Prostate gland (tissue), 2 donors: ENCODE measurements around the gene STAG2. TPM values are rescaled to one million over a fixed set of nuclear protein-coding genes. Genes with fewer than 3 reads are reported as not detected.

Experiments used
- DNase-seq: peaks from one replicate; pipeline ENCODE4 v3.0.0-alpha.2; 2019; ENCODE audit warnings: low spot score
- H3K27ac ChIP-seq, 2 donors: fragments of 200-600 bp; sonication (generic); 2 replicates each; pipeline ENCODE4 v1.5.1; 2017 to 2019
- H3K27me3 ChIP-seq: fragments of 200-600 bp; sonication (generic); replicated peaks from 2 replicates; pipeline ENCODE4 v1.5.1; 2019; ENCODE audit not compliant: insufficient read depth
- H3K36me3 ChIP-seq, 2 donors: fragments of 200-600 bp; sonication (generic); 1 replicate in 1 of 2; 2 replicates in 1 of 2; pipeline versions ENCODE4 v1.5.1 to v1.8.1; 2017 to 2019
- H3K4me1 ChIP-seq: fragments of 200-600 bp; sonication (generic); replicated peaks from 2 replicates; pipeline ENCODE4 v1.5.1; 2019
- H3K4me3 ChIP-seq, 2 donors: fragments of 200-600 bp; sonication (generic); 2 replicates each; pipeline ENCODE4 v1.5.1; 2017 to 2019
- H3K9me3 ChIP-seq: fragments of 200-600 bp; sonication (generic); 2 replicates; pipeline ENCODE4 v1.5.1; 2017
- CTCF ChIP-seq, 4 experiments: fragments of 200-600 bp in 2 of 4; fragments of 450-650 bp in 2 of 4; sonication (generic) in 2 of 4; IDR thresholded peaks; 1 replicate in 3 of 4; 2 replicates in 1 of 4; pipeline ENCODE4 v1.5.1; 2016 to 2019; ENCODE audit warnings: antibody characterized with exemption in 4 of 4, mild to moderate bottlenecking in 2 of 4, moderate library complexity in 2 of 4
- POLR2A ChIP-seq: fragments of 450-650 bp; IDR thresholded peaks from one replicate; pipeline ENCODE4 v1.6.1; 2016; ENCODE audit warnings: antibody characterized with exemption, mild to moderate bottlenecking
- POLR2AphosphoS5 ChIP-seq: sonication (generic); formaldehyde crosslinking; IDR thresholded peaks from one replicate; pipeline ENCODE4 v1.6.1; 2017; ENCODE audit warnings: antibody characterized with exemption
- WGBS: methylation state at CpG from one replicate; pipeline ENCODE4 v1.1.5; 2018; 5-methylcytosine and 5-hydroxymethylcytosine counted together
- intact Hi-C: fragments of 100-400 bp; cut with DNase I; formaldehyde crosslinking; loops from one replicate; pipeline ENCODE4 v1.14.2; 2022
- total RNA-seq, 2 donors: library from RNA; depleted of rRNA; stranded (reverse); fragments of >200 nt; gene quantifications; one replicate each; pipeline ENCODE4 v1.1.0, GENCODE V29; 2016

Gene STAG2
- total RNA-seq, 2 donors from 2014 or later, result 32.6 to 51.2 TPM

GRCh38 chrX:123983240-123983639 is 21.7 kb downstream of the STAG2 start:
- intact Hi-C loops, result no loop called here
- no peaks in the 10 kb centered on the region for H3K9me3 ChIP-seq

GRCh38 chrX:123986377-123986776 is 24.9 kb downstream of the STAG2 start:
- no peak for DNase-seq

More at GRCh38 chrX:123983240-123983639, 21.7 kb downstream of the STAG2 start:
- Histone ChIP-seq H3K4me1 (no peaks in the 10 kb centered on the region), H3K27ac (no peak overlapping the region), H3K27me3 (no peaks in the 10 kb centered on the region), H3K4me3 (no peak overlapping the region), H3K36me3 (no peaks in the 10 kb centered on the region)
- DNase-seq, result no peak
- TF ChIP-seq POLR2A (no peak), CTCF (IDR thresholded peaks at IDR 0.05) (no peak), POLR2AphosphoS5 (no peak)
- 18% methylated on average over 3 of the region's 3 CpGs for WGBS

GRCh38 chrX:123988423-123989111 is 27.1 kb downstream of the STAG2 start:
- DNase-seq, result no peak
- intact Hi-C loops, result no loop called here
- Histone ChIP-seq H3K36me3 (no peaks in the 10 kb centered on the region), H3K27me3 (no peaks in the 10 kb centered on the region), H3K4me3 (no peak overlapping the region), H3K27ac (no peak overlapping the region), H3K4me1 (no peaks in the 10 kb centered on the region), H3K9me3 (no peaks in the 10 kb centered on the region)
- 71% methylated on average over 1 of the region's 1 CpG for WGBS
- no peak for TF ChIP-seq CTCF (IDR thresholded peaks at IDR 0.05)
- TF ChIP-seq POLR2AphosphoS5, result no peak
- TF ChIP-seq POLR2A, result no peak

More at GRCh38 chrX:123986377-123986776, 24.9 kb downstream of the STAG2 start:
- H3K27me3 ChIP-seq, result no peaks in the 10 kb centered on the region
- no peaks in the 10 kb centered on the region for H3K36me3 ChIP-seq
- no peak overlapping the region for H3K4me3 ChIP-seq
- no peak for TF ChIP-seq POLR2A
- no peak for TF ChIP-seq CTCF (IDR thresholded peaks at IDR 0.05)
- no peak for TF ChIP-seq POLR2AphosphoS5
- no peak overlapping the region for H3K27ac ChIP-seq
- H3K9me3 ChIP-seq, result no peaks in the 10 kb centered on the region
- 71% methylated on average over 2 of the region's 2 CpGs for WGBS
- intact Hi-C loops, result no loop called here
- H3K4me1 ChIP-seq, result no peaks in the 10 kb centered on the region

- intact Hi-C loops, result no loop called here
- H3K9me3 ChIP-seq, result no peaks in the 10 kb centered on the region
- no peak for TF ChIP-seq POLR2A
- TF ChIP-seq POLR2AphosphoS5, result no peak
- no peak for TF ChIP-seq CTCF (IDR thresholded peaks at IDR 0.05)
- H3K27ac ChIP-seq, result no peak overlapping the region
- H3K4me3 ChIP-seq, result no peak overlapping the region
- no peaks in the 10 kb centered on the region for H3K36me3 ChIP-seq
- H3K4me1 ChIP-seq, result no peaks in the 10 kb centered on the region
- H3K27me3 ChIP-seq, result no peaks in the 10 kb centered on the region
- no peak for DNase-seq
- WGBS, result 48% methylated on average over 1 of the region's 1 CpG
Observed at GRCh38 chrX:123989235-123989634, 27.7 kb downstream of the STAG2 start.

GRCh38 chrX:123990169-123990568 is 28.7 kb downstream of the STAG2 start:
- Histone ChIP-seq H3K4me1 (no peaks in the 10 kb centered on the region), H3K27me3 (no peaks in the 10 kb centered on the region), H3K9me3 (no peaks in the 10 kb centered on the region), H3K36me3 (no peaks in the 10 kb centered on the region), H3K4me3 (no peak overlapping the region), H3K27ac (no peak overlapping the region)
- DNase-seq, result no peak
- WGBS, result 95% methylated on average over 2 of the region's 2 CpGs
- no peak for TF ChIP-seq POLR2A
- no peak for TF ChIP-seq POLR2AphosphoS5
- no peak for TF ChIP-seq CTCF (IDR thresholded peaks at IDR 0.05)
- intact Hi-C loops, result no loop called here
